Activated CD8-positive, alpha-beta memory T cell treated with anti-CD3 and anti-CD28 coated beads for 1 hour (primary cell): ENCODE data around the gene PRSS8.
"Not testable (repeated sequence)": the region's sequence is repeated elsewhere in the genome, so short reads cannot be mapped to it uniquely, and the experiment has no call there.

ENCODE experiments used
- DNase-seq, 2 donors: peaks; one replicate each; pipeline ENCODE4 v3.0.0-alpha.2; 2020; ENCODE audit warnings: low read depth in 1 of 2; ENCODE audit errors: extremely low read depth in 1 of 2

Gene PRSS8

DNA sequence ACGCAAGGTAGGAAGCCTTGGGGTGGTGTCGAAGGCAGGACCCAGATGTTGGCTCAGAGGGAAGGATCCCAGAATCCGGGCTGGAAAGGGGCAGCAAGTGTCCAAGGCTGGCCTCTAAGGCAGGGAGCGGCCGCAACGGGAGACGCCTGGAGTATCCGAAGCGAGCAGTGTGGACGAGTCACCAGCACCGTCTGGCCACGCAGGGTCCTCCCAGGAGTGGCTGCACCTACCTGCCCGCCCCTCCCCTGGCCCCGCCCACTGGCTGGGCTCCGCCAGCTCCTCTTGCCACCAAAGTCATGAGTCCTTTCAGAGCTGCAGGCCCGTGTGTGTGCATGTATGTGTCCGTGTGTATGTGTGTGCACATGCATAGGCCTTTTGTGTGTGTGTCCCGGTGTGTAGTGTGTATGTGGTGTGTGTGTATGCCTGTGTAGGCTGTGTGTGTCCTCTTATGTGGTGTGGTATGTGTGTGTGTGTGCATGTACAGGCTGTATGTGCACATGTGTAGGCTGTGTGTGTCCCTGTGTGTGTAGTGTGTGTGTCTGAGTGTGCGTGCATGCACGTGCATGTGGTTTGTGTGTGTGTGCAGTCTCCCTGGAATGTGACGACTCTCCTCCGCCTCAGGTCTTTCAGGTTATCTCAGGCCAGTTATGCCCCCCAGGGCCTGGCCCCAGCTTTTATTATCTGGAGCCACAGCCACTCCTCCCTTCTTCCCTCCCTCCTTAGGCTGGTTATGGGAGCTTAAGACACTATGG, at the start of gene PRSS8:
PRSS8 (minus strand) TSS at position 193 of the 752 bp plus-strand sequence. CDS start 229 bp downstream, outside the sequence.
- DNase-seq: no peak

- no peak for DNase-seq
These were observed 49.4 kb upstream of the PRSS8 start for GRCh38 chr16:31184888-31185287.

- DNase-seq: no peak
These were observed 48.2 kb upstream of the PRSS8 start for GRCh38 chr16:31183432-31184428.

- no peak for DNase-seq
These were observed 46.9 kb upstream of the PRSS8 start for GRCh38 chr16:31182391-31182790.

DNA sequence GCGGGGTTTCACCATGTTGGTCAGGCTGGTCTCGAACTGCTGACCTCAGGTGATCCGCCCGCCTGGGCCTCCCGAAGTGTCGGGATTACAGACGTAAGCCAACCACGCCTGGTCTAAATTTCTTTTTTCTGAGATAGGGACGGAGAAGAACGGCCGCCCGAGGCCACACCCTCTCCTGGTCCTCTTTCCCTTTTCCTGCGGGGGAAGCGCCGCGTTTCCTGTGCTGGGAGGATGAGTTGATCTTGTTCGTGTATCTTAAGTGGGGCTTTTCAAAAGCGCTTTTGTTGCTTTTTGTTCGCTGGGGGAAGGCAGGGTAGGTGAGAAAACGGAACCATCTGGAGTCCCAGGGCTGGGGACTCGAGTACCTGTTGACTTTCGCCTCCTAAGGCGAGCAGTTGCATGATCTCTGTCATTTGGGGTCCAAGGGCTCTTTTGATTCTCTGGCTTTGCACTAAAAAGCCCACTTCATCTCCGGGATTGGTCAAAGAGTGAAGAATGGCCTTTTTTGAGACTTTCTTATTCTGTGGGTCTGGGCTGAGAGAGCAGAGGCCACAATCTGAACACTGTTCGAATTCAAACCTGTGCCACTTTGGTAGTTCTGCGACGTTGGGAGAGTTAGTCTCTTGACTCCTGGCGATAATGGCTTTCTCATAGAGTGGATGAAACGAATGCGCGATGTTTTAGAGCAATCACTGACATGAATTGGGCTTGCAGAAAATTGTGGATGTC, 45.7 kb upstream of the PRSS8 start:
- no peak for DNase-seq

DNA sequence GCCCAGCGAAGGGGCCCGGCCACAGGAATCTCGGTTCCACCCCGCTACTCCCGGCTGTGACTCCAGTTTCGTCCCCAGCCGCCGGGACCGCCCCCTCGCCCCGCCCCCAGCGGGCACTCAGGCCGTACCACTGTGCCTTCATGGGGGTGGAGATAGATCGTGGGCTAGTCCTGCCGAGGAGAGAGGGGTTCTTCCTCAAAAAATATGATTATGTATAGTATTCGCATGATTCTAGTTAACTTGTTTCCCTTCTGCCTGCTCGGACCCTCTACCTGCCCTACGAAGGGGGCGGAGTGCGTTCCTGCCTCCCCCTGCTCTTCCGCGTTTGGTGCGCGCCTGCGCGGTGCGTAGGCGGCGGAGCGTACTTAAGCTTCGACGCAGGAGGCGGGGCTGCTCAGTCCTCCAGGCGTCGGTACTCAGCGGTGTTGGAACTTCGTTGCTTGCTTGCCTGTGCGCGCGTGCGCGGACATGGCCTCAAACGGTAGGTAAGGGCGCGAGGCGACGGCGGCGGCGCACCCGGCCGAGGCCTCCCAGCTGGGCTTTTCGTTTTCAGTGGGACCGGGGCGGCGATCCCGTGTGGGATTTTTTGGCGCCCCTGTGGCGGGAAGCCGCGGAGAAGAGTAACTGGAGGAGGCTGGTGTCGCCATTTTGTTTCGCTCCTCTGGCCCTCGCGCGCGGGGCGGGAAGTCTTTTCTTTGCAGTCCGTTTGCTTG, 44.4 kb upstream of the PRSS8 start, which contains the start of gene FUS:
FUS (plus strand) TSS at position 393 of the 713 bp plus-strand sequence; CDS start at position 469, 76 bp downstream.
- peak; percentile 82 to 86 for DNase-seq

GRCh38 chr16:31179219-31179746, 43.8 kb upstream of the PRSS8 start:
- no peak for DNase-seq

GRCh38 chr16:31177136-31177535, 41.6 kb upstream of the PRSS8 start:
- DNase-seq: no peak

DNA sequence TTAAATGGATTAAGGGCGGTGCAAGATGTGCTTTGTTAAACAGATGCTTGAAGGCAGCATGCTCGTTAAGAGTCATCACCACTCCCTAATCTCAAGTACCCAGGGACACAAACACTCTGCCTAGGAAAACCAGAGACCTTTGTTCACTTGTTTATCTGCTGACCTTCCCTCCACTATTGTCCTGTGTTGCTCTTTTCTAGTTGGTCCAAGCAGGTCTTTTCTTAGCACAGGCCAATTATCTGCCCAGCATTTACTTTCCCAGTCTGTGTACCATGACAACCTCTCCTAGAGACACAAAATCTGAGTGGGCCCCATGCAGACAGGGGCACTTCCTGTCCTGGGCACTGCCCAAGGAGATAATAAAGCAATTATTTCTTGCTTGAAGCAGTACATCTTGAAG, 34.5 kb upstream of the PRSS8 start:
- DNase-seq: not testable (repeated sequence)

- no peak for DNase-seq
These were observed 33.3 kb upstream of the PRSS8 start for GRCh38 chr16:31168848-31169247.

- no peak for DNase-seq
These were observed 31.8 kb upstream of the PRSS8 start for GRCh38 chr16:31167315-31167714.

DNA sequence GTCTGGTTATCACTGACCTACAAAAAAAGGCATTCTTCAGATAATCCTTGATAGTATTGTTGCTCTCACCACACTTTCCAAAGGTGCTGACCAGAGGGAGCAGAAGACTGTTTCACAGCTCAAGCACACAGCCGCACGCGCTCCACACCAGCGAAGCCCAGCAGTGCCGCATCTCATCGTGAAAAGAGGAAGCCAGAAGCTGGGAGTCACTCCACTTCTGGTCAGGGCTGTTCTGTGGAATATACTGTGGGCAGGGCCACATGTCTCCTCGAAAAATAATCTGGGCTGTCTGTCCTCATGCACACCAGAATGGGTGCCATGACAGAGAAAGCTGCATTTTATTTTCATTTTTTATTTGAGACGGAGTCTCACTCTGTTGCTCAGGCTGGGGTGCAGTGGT, 21.6 kb upstream of the PRSS8 start:
- DNase-seq: no peak

DNA sequence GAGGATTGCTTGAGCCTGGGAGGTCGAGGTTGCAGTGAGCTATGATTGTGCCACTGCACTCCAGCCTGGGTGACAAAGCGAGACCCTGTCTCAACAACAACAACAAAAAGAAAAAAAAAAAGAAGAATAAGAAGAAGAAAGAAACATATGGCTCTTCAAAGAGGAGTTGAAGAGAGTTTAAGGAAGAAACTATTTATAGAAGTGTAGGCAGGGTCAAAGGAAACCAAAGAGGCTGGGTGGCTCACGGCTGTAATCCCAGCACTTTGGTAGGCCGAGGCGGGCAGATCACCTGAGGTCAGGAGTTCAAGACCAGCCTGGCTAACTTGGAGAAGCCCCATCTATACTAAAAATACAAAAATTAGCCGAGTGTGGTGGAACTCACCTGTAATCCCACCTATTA, 15.4 kb upstream of the PRSS8 start:
- not testable (repeated sequence) for DNase-seq

GRCh38 chr16:31149894-31150890, 14.7 kb upstream of the PRSS8 start, which contains the start of gene PRSS36:
Gene PRSS36 (minus strand): TSS chr16:31150066. CDS start chr16:31150035, 31 bp downstream.
- DNase-seq: no peak

GRCh38 chr16:31149332-31149731, 13.8 kb upstream of the PRSS8 start:
- no peak for DNase-seq

- no peak for DNase-seq
These were observed 13.4 kb upstream of the PRSS8 start for GRCh38 chr16:31148896-31149295.

DNA sequence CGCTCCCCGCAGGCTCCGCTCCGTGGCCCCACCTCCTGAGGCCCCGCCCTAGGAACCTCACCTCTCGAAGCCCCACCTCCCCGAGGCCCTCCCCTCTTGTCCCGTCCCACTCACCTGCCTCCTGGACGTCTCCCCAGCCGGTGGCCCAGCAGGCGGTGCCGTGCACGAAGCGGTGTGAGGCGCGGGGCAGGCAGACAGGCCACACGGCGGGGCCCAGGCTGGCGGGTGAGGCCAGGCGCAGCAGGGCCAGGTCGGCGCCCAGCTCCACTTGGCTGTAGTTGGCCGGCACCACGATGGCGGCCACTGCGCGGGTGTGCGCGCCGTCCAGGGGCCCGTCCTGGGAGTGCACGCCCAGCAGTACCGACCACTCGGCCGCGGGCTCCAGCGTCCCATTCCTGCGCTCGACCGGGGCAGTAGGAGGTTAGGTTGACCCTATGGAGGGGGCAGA, 12.8 kb upstream of the PRSS8 start:
- no peak for DNase-seq

- DNase-seq: no peak
These were observed 12.0 kb upstream of the PRSS8 start for GRCh38 chr16:31147574-31147973.
